ENCODE results near the gene AFF2.

- no peak for TF ChIP-seq LEF1 (IDR thresholded peaks at IDR 0.05; ENCODE audit: borderline replicate concordance)
- no peak for TF ChIP-seq FOXK2 (IDR thresholded peaks at IDR 0.05)
- TF ChIP-seq SUZ12 (IDR thresholded peaks at IDR 0.05): no peak
These were observed 365.1 kb downstream of the AFF2 start for GRCh38 chrX:148865277-148866210.
